ENCODE measurements around the gene APOLD1.

- TF ChIP-seq, protein P1, sequence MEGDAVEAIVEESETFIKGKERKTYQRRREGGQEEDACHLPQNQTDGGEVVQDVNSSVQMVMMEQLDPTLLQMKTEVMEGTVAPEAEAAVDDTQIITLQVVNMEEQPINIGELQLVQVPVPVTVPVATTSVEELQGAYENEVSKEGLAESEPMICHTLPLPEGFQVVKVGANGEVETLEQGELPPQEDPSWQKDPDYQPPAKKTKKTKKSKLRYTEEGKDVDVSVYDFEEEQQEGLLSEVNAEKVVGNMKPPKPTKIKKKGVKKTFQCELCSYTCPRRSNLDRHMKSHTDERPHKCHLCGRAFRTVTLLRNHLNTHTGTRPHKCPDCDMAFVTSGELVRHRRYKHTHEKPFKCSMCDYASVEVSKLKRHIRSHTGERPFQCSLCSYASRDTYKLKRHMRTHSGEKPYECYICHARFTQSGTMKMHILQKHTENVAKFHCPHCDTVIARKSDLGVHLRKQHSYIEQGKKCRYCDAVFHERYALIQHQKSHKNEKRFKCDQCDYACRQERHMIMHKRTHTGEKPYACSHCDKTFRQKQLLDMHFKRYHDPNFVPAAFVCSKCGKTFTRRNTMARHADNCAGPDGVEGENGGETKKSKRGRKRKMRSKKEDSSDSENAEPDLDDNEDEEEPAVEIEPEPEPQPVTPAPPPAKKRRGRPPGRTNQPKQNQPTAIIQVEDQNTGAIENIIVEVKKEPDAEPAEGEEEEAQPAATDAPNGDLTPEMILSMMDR (IDR thresholded peaks at IDR 0.05; ENCODE audit: low read depth, low read length, missing input control), result no peak
- TF ChIP-seq TAF1 (conservative IDR thresholded peaks at IDR 0.05) (no peak), FOXA1 (IDR thresholded peaks at IDR 0.05) (no peak)
- TF ChIP-seq, protein P2, sequence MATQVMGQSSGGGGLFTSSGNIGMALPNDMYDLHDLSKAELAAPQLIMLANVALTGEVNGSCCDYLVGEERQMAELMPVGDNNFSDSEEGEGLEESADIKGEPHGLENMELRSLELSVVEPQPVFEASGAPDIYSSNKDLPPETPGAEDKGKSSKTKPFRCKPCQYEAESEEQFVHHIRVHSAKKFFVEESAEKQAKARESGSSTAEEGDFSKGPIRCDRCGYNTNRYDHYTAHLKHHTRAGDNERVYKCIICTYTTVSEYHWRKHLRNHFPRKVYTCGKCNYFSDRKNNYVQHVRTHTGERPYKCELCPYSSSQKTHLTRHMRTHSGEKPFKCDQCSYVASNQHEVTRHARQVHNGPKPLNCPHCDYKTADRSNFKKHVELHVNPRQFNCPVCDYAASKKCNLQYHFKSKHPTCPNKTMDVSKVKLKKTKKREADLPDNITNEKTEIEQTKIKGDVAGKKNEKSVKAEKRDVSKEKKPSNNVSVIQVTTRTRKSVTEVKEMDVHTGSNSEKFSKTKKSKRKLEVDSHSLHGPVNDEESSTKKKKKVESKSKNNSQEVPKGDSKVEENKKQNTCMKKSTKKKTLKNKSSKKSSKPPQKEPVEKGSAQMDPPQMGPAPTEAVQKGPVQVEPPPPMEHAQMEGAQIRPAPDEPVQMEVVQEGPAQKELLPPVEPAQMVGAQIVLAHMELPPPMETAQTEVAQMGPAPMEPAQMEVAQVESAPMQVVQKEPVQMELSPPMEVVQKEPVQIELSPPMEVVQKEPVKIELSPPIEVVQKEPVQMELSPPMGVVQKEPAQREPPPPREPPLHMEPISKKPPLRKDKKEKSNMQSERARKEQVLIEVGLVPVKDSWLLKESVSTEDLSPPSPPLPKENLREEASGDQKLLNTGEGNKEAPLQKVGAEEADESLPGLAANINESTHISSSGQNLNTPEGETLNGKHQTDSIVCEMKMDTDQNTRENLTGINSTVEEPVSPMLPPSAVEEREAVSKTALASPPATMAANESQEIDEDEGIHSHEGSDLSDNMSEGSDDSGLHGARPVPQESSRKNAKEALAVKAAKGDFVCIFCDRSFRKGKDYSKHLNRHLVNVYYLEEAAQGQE (IDR thresholded peaks at IDR 0.05), result no peak
These were observed 37.4 kb downstream of the APOLD1 start for GRCh38 chr12:12822886-12823285.

Measured in liver (tissue), 3 donors.